NCI-H526 treated with DMSO at 0.1 percent for 48 hours (cell line): ENCODE measurements around the gene ARHGAP12.

ENCODE experiments used
- DNase-seq: peaks from one replicate; lab custom pipeline; 2025; lab: John Stamatoyannopoulos, UW

The ARHGAP12 gene

GRCh38 chr10:31947144-31947926, 18.7 kb upstream of the ARHGAP12 start:
- peak; percentile 42 for DNase-seq

- no peak for DNase-seq
Observed at GRCh38 chr10:31945392-31945791, 16.8 kb upstream of the ARHGAP12 start.

GRCh38 chr10:31944071-31944433, 15.4 kb upstream of the ARHGAP12 start:
- DNase-seq, result no peak

- DNase-seq, result no peak
Observed at GRCh38 chr10:31942892-31943291, 14.3 kb upstream of the ARHGAP12 start.

GRCh38 chr10:31942435-31942834, 13.8 kb upstream of the ARHGAP12 start:
- DNase-seq, result no peak

- no peak for DNase-seq
Observed at GRCh38 chr10:31940839-31941653, 12.4 kb upstream of the ARHGAP12 start.

- DNase-seq, result peak; percentile 43
Observed at GRCh38 chr10:31939797-31940708, 11.4 kb upstream of the ARHGAP12 start.

- no peak for DNase-seq
Observed at GRCh38 chr10:31937371-31937770, 8.7 kb upstream of the ARHGAP12 start.

- DNase-seq, result peak; percentile 25
Observed at GRCh38 chr10:31936933-31937332, 8.3 kb upstream of the ARHGAP12 start.

- no peak for DNase-seq
Observed at GRCh38 chr10:31936086-31936485, 7.5 kb upstream of the ARHGAP12 start.

GRCh38 chr10:31935678-31936077, 7.0 kb upstream of the ARHGAP12 start:
- DNase-seq, result no peak

- DNase-seq, result no peak
Observed at GRCh38 chr10:31932838-31933237, 4.2 kb upstream of the ARHGAP12 start.

- no peak for DNase-seq
Observed at GRCh38 chr10:31930856-31931255, 2.2 kb upstream of the ARHGAP12 start.

- DNase-seq, result no peak
Observed at GRCh38 chr10:31930023-31930751, 1.6 kb upstream of the ARHGAP12 start.

- peak; percentile 9 for DNase-seq
Observed at GRCh38 chr10:31929261-31930022, 811 bp upstream of the ARHGAP12 start.

GRCh38 chr10:31927884-31928548, 615 bp downstream of the ARHGAP12 start:
- DNase-seq, result peak; percentile 4

- peak; percentile 33 for DNase-seq
Observed at GRCh38 chr10:31927565-31927883, 1.1 kb downstream of the ARHGAP12 start.

- DNase-seq, result no peak
Observed at GRCh38 chr10:31926765-31927564, 1.7 kb downstream of the ARHGAP12 start.

- DNase-seq, result no peak
Observed at GRCh38 chr10:31926160-31926559, 2.5 kb downstream of the ARHGAP12 start.

- DNase-seq, result no peak
Observed at GRCh38 chr10:31924833-31925232, 3.8 kb downstream of the ARHGAP12 start.
